ENCODE data around the gene CADM1. TPM values are rescaled to one million over a fixed set of nuclear protein-coding genes. Genes with fewer than 3 reads are reported as not detected.

The CADM1 gene
- total RNA-seq, 2 experiments from 2014 or later: 59.7 to 89.7 TPM

DNA sequence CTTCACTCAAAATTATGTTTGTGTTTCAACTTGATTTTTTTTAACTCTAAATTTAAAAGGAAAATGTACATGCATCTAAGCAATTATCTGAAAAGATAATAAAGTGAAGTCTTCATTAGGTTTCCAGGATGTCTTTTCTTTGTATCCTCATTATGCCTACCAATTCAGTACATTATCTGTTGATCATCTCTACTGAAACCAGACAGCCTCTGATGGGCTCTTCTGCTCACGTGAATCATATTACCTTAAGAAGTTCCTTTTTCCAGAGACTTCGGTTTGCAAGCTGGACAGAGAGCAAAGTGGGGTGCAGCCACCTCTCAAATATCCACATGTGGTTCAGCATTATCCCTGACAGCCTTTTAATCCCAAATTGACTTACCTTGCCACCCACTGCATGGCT is 158.4 kb downstream of the CADM1 start:
- H2AFZ ChIP-seq (ENCODE audit: low read length): no peak overlapping the region
- TF ChIP-seq EZH2phosphoT487 (IDR thresholded peaks at IDR 0.05; ENCODE audit: borderline replicate concordance, low read depth, low read length): no peak
- TF ChIP-seq, protein P1, sequence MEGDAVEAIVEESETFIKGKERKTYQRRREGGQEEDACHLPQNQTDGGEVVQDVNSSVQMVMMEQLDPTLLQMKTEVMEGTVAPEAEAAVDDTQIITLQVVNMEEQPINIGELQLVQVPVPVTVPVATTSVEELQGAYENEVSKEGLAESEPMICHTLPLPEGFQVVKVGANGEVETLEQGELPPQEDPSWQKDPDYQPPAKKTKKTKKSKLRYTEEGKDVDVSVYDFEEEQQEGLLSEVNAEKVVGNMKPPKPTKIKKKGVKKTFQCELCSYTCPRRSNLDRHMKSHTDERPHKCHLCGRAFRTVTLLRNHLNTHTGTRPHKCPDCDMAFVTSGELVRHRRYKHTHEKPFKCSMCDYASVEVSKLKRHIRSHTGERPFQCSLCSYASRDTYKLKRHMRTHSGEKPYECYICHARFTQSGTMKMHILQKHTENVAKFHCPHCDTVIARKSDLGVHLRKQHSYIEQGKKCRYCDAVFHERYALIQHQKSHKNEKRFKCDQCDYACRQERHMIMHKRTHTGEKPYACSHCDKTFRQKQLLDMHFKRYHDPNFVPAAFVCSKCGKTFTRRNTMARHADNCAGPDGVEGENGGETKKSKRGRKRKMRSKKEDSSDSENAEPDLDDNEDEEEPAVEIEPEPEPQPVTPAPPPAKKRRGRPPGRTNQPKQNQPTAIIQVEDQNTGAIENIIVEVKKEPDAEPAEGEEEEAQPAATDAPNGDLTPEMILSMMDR (conservative IDR thresholded peaks at IDR 0.05; ENCODE audit: low read length): no peak
- ChIA-PET CTCF (ENCODE audit: unreplicated experiment) (no interaction called here), POLR2A (interaction anchor here (1.2 kb wide), 1 partner anchor 10 kb away, joined by 3 read pairs; no protein-coding TSS in a partner anchor)
- H3K4me1 ChIP-seq (ENCODE audit: insufficient read depth, low read length, poor library complexity, severe bottlenecking): no peaks in the 10 kb centered on the region
- no peaks in the 10 kb centered on the region for H3K9me2 ChIP-seq (ENCODE audit: insufficient read depth, low read length)
- H3K36me3 ChIP-seq (ENCODE audit: insufficient read depth, low read length): no peaks in the 10 kb centered on the region
- BruUV-seq (replicated peaks): no TSS peak
- H3K4me2 ChIP-seq (ENCODE audit: low read length): no peak overlapping the region
- H3K4me3 ChIP-seq (ENCODE audit: low read depth, low read length, poor library complexity, severe bottlenecking): no peak overlapping the region
- no peaks in the 10 kb centered on the region for H3K9me3 ChIP-seq (ENCODE audit: low read length)
- H4K20me1 ChIP-seq (ENCODE audit: insufficient read depth, low read length): no peaks in the 10 kb centered on the region
- H3K79me2 ChIP-seq (ENCODE audit: insufficient read depth, low read depth, low read length): no peaks in the 10 kb centered on the region
- DNase-seq (ENCODE audit: low spot score): no peak
- intact Hi-C loops (cut with micrococcal nuclease; ENCODE audit: unreplicated experiment): no loop called here
- H3K27ac ChIP-seq (ENCODE audit: low read depth, low read length, poor library complexity, severe bottlenecking): no peak overlapping the region

DNA sequence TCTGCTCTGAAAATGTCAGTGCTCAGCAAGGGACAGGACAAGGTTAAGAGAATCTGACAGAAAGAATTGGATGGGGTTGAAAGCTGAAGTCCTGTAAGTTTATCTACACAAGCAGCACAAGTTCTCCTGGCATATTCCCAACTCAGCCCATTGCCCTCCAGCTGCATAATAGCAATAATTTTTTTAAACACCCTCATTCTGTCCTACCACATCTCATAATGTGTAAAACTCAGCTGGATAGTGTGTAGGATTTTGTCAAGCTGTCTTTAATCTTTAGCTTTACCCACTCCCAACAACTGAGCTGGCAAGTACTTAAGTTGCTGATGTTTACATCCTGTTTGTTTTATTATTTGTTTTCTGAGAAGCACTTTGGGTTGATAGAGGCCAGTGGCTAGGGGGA is 158.9 kb downstream of the CADM1 start:
- H3K36me3 ChIP-seq (ENCODE audit: insufficient read depth, low read length): no peaks in the 10 kb centered on the region
- no peaks in the 10 kb centered on the region for H4K20me1 ChIP-seq (ENCODE audit: insufficient read depth, low read length)
- BruUV-seq (replicated peaks): no TSS peak
- H3K79me2 ChIP-seq (ENCODE audit: insufficient read depth, low read depth, low read length): no peaks in the 10 kb centered on the region
- POLR2A ChIA-PET: interaction anchor here (1.2 kb wide), 1 partner anchor 10 kb away, joined by 3 read pairs; no protein-coding TSS in a partner anchor
- no peak overlapping the region for H3K27ac ChIP-seq (ENCODE audit: low read depth, low read length, poor library complexity, severe bottlenecking)
- CTCF ChIA-PET (ENCODE audit: unreplicated experiment): no interaction called here
- no peak overlapping the region for H3K4me2 ChIP-seq (ENCODE audit: low read length)
- TF ChIP-seq EZH2phosphoT487 (IDR thresholded peaks at IDR 0.05; ENCODE audit: borderline replicate concordance, low read depth, low read length): no peak
- TF ChIP-seq, protein P1 (conservative IDR thresholded peaks at IDR 0.05; ENCODE audit: low read length): no peak
- H3K9me3 ChIP-seq (ENCODE audit: low read length): no peaks in the 10 kb centered on the region
- no peak for DNase-seq (ENCODE audit: low spot score)
- no peak overlapping the region for H3K4me3 ChIP-seq (ENCODE audit: low read depth, low read length, poor library complexity, severe bottlenecking)
- H3K9me2 ChIP-seq (ENCODE audit: insufficient read depth, low read length): no peaks in the 10 kb centered on the region
- no peaks in the 10 kb centered on the region for H3K4me1 ChIP-seq (ENCODE audit: insufficient read depth, low read length, poor library complexity, severe bottlenecking)
- no peak overlapping the region for H2AFZ ChIP-seq (ENCODE audit: low read length)
- intact Hi-C loops (cut with micrococcal nuclease; ENCODE audit: unreplicated experiment): no loop called here

DNA sequence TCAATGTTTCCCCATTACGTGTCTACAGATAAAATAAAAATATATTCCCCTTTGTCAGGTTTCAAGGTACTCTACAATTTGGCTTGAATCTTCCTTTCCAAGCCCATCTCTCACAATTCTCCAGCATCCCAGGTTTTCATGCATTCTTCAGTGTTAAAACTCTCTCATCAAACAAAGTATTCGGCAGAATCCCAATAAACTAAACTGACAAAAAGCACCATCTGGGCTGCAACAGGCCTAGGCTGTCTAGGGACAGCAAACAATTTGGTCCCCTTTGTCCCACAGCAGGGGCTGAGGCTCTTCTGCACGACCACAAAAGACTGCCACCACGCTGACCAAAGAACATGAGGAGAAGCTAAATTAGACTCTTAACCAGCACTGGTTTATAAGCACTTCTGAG is 159.4 kb downstream of the CADM1 start:
- intact Hi-C loops (cut with micrococcal nuclease; ENCODE audit: unreplicated experiment): no loop called here
- CTCF ChIA-PET (ENCODE audit: unreplicated experiment): no interaction called here
- no peak overlapping the region for H3K4me2 ChIP-seq (ENCODE audit: low read length)
- H3K9me2 ChIP-seq (ENCODE audit: insufficient read depth, low read length): no peaks in the 10 kb centered on the region
- no peak for TF ChIP-seq EZH2phosphoT487 (IDR thresholded peaks at IDR 0.05; ENCODE audit: borderline replicate concordance, low read depth, low read length)
- TF ChIP-seq, protein P1 (conservative IDR thresholded peaks at IDR 0.05; ENCODE audit: low read length): no peak
- no peak for DNase-seq (ENCODE audit: low spot score)
- H4K20me1 ChIP-seq (ENCODE audit: insufficient read depth, low read length): no peaks in the 10 kb centered on the region
- no peaks in the 10 kb centered on the region for H3K4me1 ChIP-seq (ENCODE audit: insufficient read depth, low read length, poor library complexity, severe bottlenecking)
- POLR2A ChIA-PET: no interaction called here
- H3K79me2 ChIP-seq (ENCODE audit: insufficient read depth, low read depth, low read length): no peaks in the 10 kb centered on the region
- no peaks in the 10 kb centered on the region for H3K36me3 ChIP-seq (ENCODE audit: insufficient read depth, low read length)
- no peaks in the 10 kb centered on the region for H3K9me3 ChIP-seq (ENCODE audit: low read length)
- H3K4me3 ChIP-seq (ENCODE audit: low read depth, low read length, poor library complexity, severe bottlenecking): no peak overlapping the region
- no TSS peak for BruUV-seq (replicated peaks)
- H3K27ac ChIP-seq (ENCODE audit: low read depth, low read length, poor library complexity, severe bottlenecking): no peak overlapping the region
- no peak overlapping the region for H2AFZ ChIP-seq (ENCODE audit: low read length)
